Activated gamma-delta T cell (primary cell): ENCODE measurements around the gene CMSS1.

Experiments
- DNase-seq: peaks from one replicate; lab custom pipeline; 2025; lab: John Stamatoyannopoulos, UW

Gene CMSS1

GRCh38 chr3:100175637-100176280 lies 358.1 kb downstream of the CMSS1 start:
- DNase-seq: no peak

- no peak for DNase-seq
Measured at GRCh38 chr3:100179692-100180349, 362.2 kb downstream of the CMSS1 start.

- no peak for DNase-seq
Measured at GRCh38 chr3:100183608-100184125, 366.0 kb downstream of the CMSS1 start.

GRCh38 chr3:100184948-100185570 lies 367.4 kb downstream of the CMSS1 start:
- DNase-seq: no peak

GRCh38 chr3:100185847-100186246 lies 368.2 kb downstream of the CMSS1 start:
- no peak for DNase-seq

GRCh38 chr3:100189444-100189964 lies 371.8 kb downstream of the CMSS1 start:
- no peak for DNase-seq

GRCh38 chr3:100195375-100195774 lies 377.7 kb downstream of the CMSS1 start:
- no peak for DNase-seq

DNA sequence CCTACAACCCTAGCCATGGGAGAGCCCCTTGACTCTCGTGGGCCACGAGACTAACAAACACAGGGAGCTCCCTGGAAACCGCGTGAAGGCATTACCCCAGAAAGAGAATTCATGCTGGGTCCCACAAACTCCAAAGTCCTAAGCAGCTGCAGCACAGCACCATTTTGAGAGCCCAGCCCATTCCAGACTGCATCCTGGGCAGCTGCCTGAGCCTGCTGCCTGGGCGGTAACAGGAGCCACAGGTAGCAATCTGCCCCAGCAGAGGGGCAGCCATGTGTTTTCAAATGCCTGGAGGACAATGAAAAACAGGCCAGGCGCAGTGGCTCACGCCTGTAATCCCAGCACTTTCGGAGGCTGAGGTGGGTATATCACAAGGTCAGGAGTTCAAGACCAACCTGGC lies 380.2 kb downstream of the CMSS1 start:
- no peak for DNase-seq

DNA sequence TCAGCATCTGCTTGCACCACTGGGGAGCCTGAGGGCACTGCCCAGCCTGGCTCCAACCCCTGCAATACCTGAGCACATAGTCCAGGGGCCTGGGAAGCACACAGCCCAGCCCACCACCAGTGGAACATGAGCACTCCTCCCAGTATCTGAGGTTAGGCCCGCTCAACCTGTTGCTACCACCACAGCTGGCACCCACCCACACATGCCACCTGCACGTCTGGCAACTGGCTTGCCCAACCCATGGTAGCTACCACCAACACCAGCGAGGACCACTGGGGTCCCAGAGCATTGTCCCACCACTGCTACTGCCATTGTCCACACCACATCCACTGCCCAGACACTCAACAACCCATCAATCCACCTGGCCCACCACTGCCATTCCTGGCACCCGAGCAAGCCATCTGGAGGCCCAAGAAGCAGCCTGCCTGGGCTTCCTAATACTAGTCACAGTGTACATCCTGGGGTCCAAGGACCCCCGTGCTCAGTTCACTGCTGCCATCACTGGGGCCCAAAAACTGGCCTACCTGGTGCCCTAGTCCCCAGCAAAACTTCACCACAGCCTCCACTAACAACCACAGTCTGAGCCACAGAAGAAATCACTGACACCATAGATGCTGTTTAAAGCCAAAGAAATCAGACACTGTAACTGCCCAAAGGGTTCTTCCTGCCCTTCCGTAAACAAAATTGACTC lies 381.1 kb downstream of the CMSS1 start:
- no peak for DNase-seq

GRCh38 chr3:100205171-100205570 lies 387.5 kb downstream of the CMSS1 start:
- DNase-seq: no peak

- no peak for DNase-seq
Measured at GRCh38 chr3:100206687-100207086, 389.0 kb downstream of the CMSS1 start.

GRCh38 chr3:100207886-100208285 lies 390.2 kb downstream of the CMSS1 start:
- no peak for DNase-seq

- DNase-seq: no peak
Measured at GRCh38 chr3:100209169-100209568, 391.5 kb downstream of the CMSS1 start.

DNA sequence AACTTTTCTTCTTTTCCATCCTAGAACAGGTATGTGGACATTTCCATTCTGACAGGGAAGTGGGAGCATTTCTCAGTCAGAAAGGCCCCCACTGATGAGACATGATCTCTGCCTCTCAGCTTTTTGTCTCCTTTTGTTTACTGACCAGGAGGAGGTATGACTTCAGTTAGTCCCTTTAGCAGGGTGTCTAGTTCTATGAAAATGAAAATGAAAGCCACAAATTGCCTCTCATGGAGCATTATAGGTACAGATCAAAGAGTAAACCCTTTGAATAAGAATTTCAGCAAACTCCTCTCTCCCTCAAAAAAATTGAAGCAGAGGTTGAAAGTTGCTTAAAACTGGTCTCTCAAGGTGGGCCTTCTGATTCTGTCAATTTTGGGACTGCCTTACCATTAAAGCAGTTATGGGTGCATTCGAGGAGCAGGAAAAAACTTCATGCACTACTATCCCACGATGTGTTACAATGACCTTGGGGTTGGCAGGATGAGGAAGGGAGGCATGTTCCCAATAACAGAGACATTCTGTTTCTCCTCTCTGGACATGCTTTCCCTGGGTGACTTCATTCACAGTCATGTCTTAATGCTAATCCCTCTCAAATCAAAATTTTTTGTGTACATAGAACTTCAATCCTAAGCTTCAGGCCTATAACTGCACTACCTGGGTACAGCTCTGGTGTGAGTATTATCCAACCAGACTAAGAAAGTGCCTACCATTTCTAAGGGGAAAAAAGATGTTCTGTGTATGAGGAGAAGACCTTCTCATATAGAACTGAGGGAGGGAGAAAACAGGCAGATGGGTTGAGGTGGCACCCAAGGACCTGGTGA lies 392.5 kb downstream of the CMSS1 start:
- DNase-seq: no peak

GRCh38 chr3:100210772-100211135 lies 393.1 kb downstream of the CMSS1 start:
- DNase-seq: no peak

- DNase-seq: no peak
Measured at GRCh38 chr3:100213891-100214573, 396.4 kb downstream of the CMSS1 start.

GRCh38 chr3:100214574-100214964 lies 396.9 kb downstream of the CMSS1 start:
- DNase-seq: no peak

DNA sequence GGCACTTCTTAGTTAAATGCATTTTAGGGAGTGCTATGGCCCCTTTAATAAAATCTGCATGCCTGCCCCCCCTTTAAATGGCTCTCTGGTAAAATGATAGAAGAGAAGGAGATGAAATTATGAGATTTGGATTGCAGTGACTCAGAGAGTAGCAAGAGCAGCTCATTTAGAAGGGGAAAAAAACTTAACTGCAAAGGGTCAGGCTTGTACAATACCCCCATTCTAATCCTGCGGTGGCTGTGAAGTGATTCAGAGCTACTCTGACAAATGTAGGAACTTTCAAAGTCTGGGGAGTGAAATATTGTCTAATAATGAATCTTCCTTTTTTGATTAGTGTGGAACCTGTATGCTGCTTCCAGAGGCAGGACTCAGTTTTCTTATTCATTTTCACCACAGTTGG lies 399.1 kb downstream of the CMSS1 start:
- DNase-seq: no peak

DNA sequence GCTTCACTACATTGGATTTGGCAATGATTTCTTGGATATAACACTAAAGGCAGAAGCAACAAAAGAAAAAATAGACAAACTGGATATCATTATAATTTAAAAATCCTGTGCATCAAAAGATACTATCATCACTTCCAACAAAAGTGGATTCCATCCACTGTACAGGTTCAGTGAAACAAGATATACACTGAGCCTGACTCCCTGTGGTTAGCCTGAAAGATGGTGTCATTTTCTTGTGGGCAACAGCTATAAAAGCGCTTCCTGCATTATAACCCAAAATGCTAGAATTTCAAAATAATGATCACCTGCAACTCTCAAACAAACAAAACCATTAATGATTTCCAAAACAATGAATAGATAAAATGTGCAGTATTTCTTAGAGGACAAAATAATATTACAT lies 403.5 kb downstream of the CMSS1 start:
- DNase-seq: no peak

GRCh38 chr3:100225193-100225592 lies 407.5 kb downstream of the CMSS1 start:
- no peak for DNase-seq

- no peak for DNase-seq
Measured at GRCh38 chr3:100225883-100226282, 408.2 kb downstream of the CMSS1 start.
